ENCODE data around the gene SRA1.

Gene SRA1

DNA sequence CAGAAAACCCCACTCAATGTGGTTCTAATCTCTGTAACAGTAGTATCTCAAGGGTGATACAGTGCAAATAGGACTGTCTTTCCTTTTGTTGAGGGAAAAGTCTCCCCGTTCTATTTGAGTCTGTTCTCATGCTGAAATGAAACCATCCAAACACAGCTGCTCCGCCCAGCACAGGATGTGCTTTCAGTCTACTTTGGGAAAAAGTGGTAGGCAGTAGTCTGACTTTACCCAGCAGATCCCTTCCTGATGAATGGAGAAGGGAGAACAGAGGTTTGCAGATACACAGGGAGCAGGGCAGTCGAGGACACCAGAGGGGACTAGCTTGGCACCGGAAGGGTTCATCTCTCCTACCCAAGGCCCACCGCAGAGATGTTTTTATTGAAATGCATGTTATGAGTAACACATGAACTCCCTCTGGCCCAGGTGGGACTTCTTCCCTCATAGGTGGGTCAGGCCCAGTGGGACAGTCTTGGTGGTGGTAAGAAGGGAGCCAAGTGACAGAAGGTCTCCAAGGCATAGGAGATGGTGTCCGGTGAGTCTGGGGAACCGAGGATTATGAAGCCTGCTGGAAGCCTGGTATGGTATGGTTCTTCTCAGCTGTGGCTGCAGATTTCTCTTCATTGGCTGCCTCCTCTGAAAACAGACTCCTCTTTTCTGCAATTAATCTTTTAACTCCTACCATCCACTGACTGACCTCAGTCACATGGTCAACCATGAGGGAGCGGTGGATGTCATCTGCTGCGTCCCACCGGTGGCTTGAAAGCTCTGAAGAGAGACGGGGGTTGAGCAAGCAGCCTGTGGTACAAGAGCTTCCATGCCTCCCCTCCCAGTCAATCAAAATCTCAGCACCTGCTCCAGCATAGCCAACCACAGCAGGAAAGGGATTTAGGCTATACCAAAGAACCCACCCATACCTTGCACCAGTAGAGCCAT is 6.9 kb downstream of the SRA1 start:
- DNase-seq (ENCODE audit: low read depth in 4 of 4, low spot score in 1 of 4), result no peak

DNA sequence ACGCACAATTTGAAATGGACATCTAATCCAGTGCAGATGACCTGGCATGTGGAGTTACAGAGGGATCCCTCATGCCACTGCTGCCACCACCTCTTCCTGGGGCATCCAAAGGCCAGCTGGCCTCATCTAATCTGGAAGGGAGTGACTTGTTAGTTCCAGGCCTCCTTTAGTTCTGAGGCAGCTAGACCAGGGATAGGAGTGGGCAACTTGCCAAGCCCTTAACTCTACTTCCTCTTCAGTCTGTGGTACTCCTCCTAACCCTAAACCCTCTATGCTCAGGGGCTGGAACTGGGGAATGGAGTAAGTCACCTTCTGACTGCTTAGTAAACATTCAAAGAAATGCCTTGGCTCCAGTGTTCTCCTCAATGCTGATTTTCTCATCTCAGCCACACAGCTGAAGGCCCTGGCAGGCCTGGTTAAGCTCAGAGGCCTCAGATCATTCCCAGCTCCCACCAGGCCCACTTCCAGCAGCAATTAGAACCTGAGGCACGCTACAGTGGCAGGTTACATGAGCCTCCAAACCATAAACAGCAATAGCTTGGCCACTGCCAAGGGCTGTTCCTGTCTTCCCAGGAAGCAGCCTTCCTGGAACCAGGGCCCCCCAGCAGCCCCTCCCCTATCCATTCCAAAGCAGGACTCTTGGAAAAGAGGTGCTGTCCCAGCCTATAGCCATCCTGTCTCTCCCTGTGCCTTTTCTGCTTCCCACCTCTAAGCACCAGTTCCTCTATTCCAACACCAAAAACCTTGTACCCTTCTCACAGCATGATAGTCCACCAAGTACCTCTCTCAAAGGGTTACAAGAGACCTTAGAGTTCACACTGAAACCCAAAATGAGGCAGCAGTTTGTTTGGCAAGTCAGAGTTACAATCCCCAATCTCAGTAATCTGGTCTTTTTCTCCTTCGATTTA is 7.8 kb downstream of the SRA1 start:
- no peak for DNase-seq (ENCODE audit: low read depth in 4 of 4, low spot score in 1 of 4)

GRCh38 chr5:140548791-140549190 is 8.5 kb downstream of the SRA1 start:
- DNase-seq (ENCODE audit: low read depth in 4 of 4, low spot score in 1 of 4), result no peak

GRCh38 chr5:140548300-140548688 is 9.0 kb downstream of the SRA1 start:
- no peak for DNase-seq (ENCODE audit: low read depth in 4 of 4, low spot score in 1 of 4)

- peak; percentile 60 to 80 (median 76) for DNase-seq (ENCODE audit: low read depth in 4 of 4, low spot score in 1 of 4)
Measured at GRCh38 chr5:140547508-140548299, 9.6 kb downstream of the SRA1 start, which contains the start of gene EIF4EBP3. EIF4EBP3 (plus strand) TSS chr5:140547662; CDS start chr5:140547738, 76 bp downstream.

- DNase-seq (ENCODE audit: low read depth in 4 of 4, low spot score in 1 of 4), result no peak
Measured at GRCh38 chr5:140546851-140547507, 10.3 kb downstream of the SRA1 start.

- DNase-seq (ENCODE audit: low read depth in 4 of 4, low spot score in 1 of 4), result no peak
Measured at GRCh38 chr5:140545606-140546005, 11.7 kb downstream of the SRA1 start.

GRCh38 chr5:140544986-140545385 is 12.3 kb downstream of the SRA1 start:
- no peak for DNase-seq (ENCODE audit: low read depth in 4 of 4, low spot score in 1 of 4)

DNA sequence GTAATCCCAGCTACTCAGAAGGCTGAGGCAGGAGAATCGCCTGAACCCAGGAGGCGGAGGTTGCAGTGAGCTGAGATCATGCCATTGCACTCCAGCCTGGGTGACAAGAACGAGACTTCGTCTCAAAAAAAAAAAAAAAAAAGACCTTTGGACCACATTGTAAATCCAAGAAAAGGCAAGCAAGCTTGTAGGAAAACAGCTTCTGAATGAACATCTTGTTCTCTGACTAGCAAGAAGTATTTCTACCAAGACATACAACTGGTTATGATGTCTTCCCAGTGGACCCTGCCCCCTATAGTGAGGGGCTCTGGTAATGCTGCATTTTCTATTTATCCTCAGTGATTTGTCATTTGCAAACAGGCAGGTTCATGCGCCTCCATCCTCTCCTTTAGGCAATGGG is 14.3 kb downstream of the SRA1 start:
- no peak for DNase-seq (ENCODE audit: low read depth in 4 of 4, low spot score in 1 of 4)

GRCh38 chr5:140540227-140540626 is 17.0 kb downstream of the SRA1 start:
- no peak for DNase-seq (ENCODE audit: low read depth in 4 of 4, low spot score in 1 of 4)

DNA sequence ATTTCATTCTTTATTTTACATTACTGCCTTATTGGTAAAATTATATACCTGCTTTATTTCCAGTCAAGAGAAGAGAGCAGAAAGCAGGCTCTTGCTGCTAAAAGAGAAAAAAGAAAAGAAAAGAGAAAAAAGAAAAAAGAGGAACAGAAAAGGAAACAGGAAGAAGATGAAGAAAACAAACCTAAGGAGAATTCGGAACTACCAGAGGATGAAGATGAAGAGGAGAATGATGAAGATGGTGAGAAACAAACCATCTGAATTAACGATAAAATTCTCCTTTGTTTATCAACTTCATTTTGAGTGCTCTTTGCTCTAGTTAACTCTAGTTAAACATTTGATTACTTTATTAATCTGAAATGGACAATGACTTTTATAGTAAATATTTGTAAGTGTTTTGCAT is 33.3 kb downstream of the SRA1 start:
- DNase-seq (ENCODE audit: low read depth in 4 of 4, low spot score in 1 of 4), result no peak

DNA sequence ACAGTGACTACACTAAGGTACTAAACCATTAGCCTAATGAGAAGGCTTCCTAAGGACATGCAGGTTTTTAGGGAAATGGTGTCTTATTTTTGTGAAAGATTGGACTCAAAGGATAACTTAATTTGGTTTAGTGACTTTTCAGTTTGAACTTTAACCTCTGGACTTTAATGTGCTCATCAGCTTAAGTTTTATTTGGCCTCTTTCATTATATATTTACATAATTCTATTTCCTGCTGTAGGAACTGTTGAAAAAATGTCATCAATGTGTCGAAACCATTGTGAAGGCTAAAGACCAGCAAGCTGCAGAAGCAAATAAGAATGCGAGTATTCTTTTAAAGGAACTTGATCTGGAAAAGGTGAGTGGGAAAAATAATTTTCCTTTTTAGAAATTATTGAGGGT is 44.1 kb downstream of the SRA1 start:
- no peak for DNase-seq (ENCODE audit: low read depth in 4 of 4, low spot score in 1 of 4)

DNA sequence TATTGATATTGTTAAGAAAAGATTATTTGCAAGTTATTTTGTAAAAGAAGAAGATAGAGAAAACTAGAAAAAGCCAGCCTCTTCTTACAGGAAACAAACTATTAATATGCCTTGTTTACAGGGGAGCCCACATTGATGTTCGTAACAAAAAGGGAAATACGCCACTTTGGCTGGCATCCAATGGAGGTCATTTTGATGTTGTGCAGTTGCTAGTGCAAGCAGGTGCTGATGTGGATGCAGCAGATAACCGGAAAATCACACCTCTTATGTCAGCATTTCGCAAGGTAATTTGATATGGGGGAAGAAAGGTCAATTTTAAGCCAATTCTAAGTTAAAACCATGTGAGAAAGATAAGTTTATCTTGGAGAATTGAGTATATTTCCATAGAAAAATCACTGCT is 47.4 kb downstream of the SRA1 start:
- no peak for DNase-seq (ENCODE audit: low read depth in 4 of 4, low spot score in 1 of 4)

GRCh38 chr5:140502834-140503233 is 54.4 kb downstream of the SRA1 start:
- DNase-seq (ENCODE audit: low read depth in 4 of 4, low spot score in 1 of 4), result no peak
